HG02870 (cell line): ENCODE measurements around the gene PDE10A.
"Not testable (repeated sequence)": the region's sequence is repeated elsewhere in the genome, so short reads cannot be mapped to it uniquely, and the experiment has no call there.

Source experiments
- ATAC-seq: cut with Tn5 transposase; IDR thresholded peaks from one replicate; pipeline ENCODE4 v1.9.1; 2021; ENCODE audit warnings: mild to moderate bottlenecking, moderate library complexity; ENCODE audit not compliant: unreplicated experiment

PDE10A gene

DNA sequence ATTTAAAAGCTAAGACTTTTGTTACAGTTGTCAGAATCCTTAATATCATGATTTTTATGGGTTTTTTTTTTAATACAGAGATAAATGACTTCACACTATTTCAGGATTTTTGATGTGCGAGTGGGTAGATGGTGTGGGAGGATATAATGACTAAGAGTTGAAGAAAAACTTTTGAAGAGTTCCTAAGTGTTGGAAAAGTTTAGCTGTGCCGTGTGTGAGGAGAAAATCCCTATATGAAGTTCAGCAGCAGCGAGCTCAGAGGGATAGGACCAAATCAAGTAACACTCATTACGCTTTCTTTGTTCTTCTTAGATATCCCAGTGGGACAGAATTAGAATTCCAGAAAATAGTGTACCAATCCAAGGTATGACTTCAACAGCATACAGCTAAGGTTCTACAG, 34.1 kb downstream of the PDE10A start:
- no peak for ATAC-seq

DNA sequence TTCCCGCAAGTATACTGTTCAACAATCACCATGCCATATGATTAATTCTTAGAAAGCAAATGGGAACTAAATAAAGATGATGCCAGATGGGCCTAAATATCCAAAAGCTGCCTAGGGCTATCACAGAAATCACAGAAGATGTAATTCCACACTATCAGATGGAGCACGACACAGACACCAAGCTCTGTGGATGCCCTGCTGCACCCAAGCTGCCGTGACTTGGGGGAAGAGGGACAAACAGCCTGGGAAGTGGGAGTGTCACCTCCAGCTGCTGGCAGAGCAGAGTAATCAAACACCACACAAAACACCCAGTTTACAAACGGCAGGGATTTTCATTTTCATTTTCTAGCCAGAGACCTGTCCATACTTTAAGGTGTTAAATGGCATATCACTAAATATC, 35.7 kb downstream of the PDE10A start:
- no peak for ATAC-seq

DNA sequence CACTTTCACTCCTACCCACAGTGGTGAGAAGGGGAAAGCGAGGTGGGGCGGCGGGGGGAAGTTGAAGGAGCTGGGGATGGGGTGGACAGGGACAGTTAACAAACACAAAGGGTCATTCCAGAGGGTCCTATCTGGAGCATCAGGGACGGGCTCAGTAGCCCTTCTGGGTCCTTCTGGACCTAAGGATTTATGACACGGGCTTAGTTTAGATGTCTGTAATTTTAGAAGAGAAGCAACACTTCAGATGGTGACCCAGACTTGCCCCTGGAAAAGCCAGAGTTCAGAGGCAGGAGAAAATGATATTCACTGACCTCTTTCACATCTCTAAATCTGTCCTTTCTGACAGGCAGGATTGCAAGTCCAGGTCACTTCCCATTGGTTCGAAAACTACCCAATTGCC, 36.3 kb downstream of the PDE10A start:
- ATAC-seq: no peak

DNA sequence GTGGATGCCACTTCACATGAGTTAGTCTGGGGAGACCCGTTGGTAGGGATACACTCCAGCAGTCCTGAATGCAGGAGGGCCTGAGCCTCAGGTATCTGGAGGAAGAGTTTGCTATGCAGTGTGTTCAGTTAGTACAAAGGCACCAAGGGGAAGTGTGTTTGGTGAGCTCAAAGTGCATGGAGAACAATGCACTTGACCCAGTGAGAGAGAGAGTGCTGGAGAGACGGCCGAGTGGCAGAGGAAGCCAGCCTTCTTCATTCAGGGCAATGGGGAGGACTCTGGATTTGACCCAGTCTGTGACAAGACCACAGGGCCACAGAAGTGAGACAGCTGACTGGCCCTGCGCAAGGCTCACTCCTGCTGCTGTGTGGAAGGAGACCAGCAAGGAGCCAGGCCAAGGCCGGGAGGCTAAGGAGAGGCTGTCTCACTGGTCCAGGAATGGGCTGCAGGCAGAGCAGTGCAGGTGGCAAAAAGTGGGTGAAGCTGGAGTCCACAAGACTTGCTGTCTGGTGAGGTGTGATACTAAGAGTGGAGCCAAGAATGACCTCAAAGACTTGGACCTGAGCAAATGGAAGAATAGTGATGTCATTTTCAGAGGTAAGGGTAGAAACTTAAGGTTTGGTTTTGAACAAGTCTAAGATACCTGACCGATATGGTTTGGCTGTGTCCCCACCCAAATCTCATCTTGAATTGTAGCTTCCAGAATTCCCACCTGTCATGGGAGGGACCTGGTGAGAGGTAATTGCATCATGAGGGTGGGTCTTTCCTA, 38.0 kb downstream of the PDE10A start:
- ATAC-seq: no peak

DNA sequence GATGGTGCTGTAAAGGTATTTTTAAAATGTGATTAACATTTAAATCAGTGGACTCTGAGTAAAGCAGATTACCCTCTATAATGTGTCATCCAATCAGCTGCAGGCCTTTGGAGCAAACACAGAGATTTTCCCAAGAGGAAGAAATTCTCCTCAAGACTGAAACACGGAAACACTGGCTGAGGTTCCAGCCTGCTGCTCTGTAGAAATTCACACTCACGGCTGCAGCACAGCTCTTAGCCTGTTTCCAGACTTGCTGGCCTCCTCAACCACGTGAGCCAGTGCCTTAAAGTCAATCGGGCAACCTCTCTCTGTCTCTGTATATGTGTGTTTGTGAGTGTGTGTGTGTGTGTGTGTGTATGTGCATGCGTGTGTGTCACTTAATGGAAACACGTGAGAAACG, 41.1 kb downstream of the PDE10A start:
- ATAC-seq: no peak

DNA sequence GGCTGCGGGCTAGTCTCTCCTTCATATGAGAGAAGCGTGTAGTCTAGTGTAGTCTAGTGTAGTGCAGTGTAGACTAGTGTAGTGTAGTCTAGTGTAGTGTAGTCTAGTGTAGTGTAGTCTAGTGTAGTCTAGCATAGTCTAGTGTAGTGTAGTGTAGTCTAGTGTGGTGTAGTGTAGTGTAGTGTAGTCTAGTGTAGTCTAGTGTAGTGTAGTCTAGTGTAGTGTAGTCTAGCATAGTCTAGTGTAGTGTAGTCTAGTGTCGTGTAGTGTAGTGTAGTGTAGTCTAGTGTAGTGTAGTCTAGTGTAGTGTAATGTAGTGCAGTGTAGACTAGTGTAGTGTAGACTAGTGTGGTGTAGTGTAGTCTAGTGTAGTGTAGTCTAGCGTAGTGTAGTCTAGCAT, 44.1 kb downstream of the PDE10A start:
- ATAC-seq: not testable (repeated sequence)

DNA sequence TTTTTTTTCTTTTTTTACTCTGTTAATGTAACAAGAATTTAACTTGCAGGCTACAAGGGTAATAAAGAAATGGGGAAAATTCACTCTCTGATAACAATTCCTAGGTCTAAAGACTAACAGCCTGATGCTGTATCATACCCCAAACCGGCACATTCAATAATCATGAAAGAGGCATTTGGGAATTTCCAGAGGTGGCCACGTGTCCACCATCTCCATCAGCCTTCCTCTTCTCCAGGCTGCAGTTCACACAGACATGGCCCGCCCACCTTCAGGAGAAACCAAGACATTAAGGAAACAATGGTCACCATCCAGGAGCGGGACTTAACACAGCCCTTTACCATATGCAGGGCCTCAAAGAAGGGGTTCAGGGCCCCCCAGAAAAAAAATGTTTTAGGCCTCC, 44.8 kb downstream of the PDE10A start:
- ATAC-seq: no peak

DNA sequence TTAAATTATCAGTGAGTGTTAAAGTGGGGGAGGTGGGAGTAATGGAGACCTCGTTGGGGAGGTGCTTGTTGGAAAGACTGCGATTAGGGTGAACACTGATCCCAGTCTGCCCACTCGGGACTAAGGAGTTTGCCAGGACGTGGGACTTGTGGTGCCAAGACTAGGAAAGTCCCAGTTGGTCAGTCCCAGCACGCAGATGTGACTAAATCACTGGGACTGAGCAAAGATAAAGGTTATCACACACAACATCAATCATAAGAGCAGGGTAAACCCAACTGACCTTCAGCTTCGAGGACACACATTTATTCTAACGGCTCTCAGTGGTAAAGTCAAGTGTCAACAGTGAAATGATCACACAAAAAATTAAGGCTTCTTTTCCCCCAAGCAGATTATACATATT, 45.5 kb downstream of the PDE10A start:
- ATAC-seq: no peak

DNA sequence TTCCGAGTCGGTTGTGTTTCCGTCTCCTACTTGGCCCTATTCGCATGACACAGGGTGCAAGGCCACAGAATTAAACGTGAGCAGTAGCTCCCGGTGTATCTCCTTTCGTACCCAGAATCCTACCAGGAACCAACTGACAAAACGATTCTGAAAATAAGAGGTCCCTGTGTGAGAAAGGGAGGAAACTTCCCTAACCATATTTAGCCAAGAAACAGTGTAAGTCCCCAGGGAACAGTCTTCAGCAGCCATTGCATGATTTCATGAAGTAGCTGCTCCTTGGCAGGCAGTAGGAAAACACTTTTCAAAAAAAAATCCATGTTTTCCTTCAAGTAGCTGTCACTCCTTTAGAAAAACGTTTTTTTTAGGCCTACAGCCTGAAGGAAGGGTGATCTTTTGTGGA, 46.9 kb downstream of the PDE10A start:
- ATAC-seq: no peak

DNA sequence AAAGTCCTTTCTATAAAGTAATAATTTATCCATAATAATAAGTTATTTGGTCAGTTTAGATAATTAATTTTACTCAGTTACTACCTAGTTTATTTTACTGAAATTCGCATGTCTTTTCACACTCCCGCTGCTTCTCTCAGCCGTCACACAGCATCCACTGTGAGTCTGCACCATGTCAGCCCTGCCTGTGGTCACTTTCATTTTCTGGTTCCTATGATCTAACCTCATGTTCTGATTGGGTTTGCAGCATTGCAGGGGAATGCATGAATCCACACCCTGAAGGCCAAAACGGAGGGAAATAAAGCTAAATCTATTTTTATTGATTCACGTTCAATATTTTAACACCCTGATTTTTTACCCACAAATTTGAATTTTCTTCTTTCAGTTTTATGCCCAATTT, 47.4 kb downstream of the PDE10A start:
- ATAC-seq: no peak

DNA sequence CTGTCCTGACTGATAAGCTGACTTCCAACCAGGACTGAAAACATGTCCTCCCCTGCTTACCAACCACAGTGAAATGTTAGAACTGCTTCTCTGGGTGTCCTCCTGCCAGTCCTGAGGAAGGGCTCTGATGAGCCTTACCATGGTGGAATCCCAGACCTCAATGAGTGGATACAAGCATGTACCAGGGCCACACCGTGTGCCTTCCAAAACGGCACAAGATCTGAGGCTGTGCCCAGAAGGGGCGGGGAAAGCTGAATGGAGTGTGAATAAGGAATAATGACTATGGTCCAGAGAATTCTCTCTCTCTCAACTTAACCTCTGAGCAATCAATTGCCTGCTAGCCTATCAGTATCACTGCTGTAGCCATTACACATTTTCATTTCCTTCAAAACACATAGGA, 51.7 kb downstream of the PDE10A start:
- no peak for ATAC-seq

DNA sequence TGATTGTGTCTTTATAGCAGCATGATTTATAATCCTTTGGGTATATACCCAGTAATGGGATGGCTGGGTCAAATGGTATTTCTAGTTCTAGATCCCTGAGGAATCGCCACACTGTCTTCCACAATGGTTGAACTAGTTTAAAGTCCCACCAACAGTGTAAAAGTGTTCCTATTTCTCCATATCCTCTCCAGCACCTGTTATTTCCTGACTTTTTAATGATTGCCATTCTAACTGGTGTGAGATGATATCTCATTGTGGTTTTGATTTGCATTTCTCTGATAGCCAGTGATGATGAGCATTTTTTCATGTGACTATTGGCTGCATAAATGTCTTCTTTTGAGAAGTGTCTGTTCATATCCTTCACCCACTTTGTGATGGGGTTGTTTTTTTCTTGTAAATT, 54.5 kb downstream of the PDE10A start:
- not testable (repeated sequence) for ATAC-seq

DNA sequence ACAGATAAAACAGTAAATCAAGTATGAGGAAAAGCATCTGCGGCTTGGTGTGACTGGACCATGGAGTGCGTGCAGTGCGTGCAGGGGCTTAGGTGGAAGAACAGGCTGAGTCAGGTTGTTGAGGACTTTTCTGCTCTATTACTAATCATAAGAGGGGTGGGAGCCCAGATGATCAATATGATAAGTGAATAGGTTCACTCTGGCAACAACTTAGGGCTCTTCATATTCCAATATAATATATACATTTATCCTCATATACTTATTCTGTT, 56.4 kb downstream of the PDE10A start:
- ATAC-seq: no peak

DNA sequence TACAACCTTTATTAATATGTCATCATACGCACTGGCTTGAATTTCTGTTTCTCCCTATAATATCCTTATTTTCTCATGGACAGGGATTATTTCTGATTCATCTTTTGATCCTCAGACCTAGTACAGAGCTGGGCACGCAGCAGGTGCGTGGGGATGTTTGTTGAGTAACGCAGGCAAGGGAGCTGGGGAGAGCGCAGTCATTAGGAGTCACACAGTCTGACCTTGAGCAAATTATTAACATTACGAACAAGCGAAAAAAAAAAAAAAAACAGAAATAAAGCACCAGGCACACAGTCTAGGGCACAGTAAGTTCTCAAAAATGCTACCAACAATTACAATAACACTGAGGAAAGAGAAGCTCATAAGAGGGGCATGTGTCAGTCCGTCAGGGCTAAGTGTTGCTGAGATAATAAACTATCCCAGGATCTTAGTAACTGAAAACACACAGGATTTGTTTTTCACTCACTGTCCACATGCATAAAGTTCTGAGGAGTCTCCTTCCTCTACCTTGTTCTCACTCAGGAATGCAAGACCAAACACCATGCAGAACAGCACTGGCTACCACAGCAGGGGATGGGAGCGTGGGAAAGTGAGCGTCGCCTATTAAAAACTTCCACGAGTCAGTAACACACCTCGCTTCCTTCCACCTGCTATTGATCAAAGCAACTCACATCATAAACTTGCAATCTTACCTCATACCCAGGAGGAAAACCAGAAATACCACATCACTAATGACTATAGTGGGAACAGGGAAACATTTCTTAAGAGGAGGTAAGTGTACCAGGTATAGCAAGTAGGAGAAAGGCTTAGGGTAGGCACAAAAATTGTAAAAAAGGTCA, 56.9 kb downstream of the PDE10A start:
- ATAC-seq: no peak

DNA sequence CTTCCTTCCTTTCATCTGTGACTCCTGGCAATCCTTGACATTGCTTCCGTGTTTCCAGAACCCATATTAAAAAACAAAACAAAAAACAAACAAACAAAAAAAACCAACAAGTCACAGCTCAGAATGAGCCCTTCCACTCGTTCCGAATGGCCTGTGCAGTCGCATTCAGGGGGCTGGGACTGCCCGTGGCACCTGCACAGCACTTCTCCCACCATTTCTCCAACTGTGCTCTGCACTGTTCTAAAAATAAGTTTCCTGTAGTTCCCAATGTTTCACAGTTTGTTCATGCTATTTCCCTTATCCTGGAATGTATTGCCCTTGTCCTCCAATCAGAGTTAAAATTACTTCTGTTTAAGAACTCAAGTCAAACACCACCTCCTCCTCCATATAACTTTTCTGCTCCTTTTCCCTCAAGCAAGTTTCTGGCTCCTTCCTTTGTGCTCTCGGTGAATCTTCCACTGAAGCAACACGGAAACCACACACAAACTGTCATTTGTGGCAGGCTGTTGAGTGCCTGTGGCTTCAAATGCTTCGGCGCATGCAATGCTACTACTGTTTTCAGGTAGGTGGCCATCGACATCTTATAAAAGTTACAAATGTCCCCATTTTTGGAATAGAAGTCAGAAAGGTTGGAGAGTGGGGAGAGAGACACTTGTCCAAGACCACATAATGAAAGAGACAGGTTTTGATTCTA, 57.7 kb downstream of the PDE10A start:
- no peak for ATAC-seq

DNA sequence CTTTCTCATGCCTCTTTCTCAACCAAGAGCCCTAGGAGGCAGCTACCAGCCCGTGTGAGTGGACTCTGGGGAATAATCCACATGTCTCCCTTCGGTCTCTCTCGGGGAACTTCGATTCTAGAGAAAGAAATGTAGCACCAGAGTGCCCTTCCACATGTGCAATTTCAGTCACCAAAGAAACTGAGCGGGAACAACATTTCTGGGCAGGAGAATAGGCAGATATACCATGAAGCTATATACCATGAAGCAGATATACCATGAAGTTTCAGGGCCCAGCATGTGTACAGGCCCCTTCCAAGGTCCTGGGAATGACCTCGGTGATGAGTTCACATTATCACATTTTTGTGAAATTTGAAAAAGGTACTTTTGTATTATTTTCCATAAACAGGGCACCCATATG, 60.8 kb downstream of the PDE10A start:
- no peak for ATAC-seq

DNA sequence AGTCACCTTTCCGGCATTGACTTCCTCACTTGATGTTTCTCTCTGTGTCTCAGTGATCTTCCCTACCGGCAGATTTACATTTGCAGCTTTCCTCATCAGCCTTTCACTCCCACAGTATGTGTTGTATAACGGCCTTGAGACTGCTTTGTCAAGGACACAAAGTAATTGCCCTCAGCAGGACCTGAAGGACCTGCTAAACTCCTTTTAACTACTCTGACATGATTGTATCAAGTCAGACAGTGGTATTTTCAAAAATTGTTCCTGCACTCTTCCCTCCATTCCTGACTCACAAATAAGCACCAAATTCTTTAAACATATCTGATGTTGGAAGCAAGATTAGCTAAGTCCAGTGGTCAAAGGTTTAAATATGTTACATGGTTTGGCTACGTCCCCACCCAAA, 62.4 kb downstream of the PDE10A start:
- no peak for ATAC-seq

DNA sequence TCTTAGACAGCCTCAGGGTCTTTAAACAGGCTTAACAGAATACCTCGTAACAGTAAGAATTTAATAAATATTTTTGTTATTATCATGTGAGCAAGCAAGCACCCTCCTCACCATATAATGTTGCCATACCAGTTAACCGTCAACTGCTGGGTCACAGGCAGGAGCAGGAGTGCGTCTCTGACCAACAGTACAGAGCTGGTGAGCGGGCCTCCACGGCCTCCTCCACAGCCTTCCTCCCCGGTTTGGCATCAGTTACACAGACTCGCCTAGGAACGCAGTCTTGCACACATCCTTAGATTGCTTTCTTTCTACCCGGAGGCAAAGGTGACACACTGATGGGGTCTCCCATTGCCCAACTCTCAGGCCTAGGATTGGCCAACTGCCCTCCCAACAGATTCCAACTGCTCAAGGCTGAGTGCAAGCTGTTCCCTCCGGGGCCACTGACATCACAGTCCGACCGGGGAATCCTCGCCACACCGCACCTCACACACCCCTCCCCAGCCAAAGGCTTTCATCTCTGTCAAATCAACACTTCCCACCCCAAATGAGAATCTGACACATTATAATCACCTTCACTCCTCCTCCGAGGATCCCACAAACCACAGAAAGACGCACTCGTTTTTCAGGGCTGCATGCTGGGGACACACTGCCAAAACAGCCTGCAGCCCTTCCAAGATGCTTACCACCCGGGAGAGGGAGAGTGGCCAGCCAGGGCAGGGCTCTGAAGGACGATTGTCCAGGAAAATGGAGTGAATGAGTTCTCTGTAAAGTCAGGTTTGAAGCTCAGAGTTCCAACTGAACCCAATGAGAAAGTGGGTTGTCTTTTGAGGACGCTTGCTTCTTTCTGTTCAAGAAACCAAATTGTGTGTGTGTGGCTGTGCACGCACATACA, 63.2 kb downstream of the PDE10A start:
- no peak for ATAC-seq

DNA sequence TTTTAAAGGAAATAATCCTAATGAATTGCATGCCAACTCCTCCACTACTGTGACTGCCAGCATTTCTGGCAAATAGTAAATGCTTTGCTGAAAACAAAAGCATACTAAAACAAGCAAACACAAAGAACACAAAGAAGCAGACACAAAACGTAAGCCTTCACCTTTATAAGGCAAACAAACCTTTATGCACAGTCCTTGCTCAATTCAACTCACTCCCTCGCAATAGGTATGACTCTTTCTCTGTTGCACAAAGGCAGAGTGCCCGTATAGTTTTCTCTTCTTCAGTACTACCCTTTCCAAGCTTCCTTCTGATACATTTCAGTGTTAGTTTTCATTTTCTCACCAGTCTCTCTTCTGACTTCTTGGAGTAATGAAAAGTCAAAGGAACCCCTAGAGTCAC, 63.9 kb downstream of the PDE10A start:
- no peak for ATAC-seq

DNA sequence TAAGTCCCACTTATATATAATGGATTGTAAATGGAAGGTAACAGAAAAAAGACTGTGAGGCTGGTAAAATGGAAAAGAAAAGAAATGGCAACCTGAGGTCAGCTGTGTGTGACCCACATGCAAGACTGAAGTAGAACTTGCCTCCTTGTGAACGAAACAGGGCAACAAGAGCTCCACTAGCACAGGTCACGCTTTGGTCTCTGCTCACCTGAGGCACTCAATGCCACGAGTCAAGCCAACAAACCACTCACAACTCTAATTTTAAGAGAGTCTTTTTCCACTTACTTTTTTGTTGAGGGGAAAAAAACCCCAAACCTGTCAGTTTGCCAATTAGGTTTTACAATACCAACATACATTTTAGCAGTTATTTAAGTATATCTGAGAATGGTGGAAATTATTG, 65.2 kb downstream of the PDE10A start:
- ATAC-seq: no peak
